Brain pericyte (primary cell): ENCODE measurements around the gene SND1.

Experiments used
- DNase-seq: peaks from one replicate; pipeline ENCODE4 v3.0.0-alpha.2; 2012; ENCODE audit warnings: low read depth, low spot score

The SND1 gene

GRCh38 chr7:128037081-128037480 lies 385.1 kb downstream of the SND1 start:
- no peak for DNase-seq

- DNase-seq = no peak
Measured at GRCh38 chr7:128037880-128038619, 386.1 kb downstream of the SND1 start.

- no peak for DNase-seq
Measured at GRCh38 chr7:128039544-128039953, 387.6 kb downstream of the SND1 start.

- DNase-seq = no peak
Measured at GRCh38 chr7:128040205-128040604, 388.2 kb downstream of the SND1 start.

GRCh38 chr7:128041203-128041602 lies 389.2 kb downstream of the SND1 start:
- DNase-seq = peak; percentile 47

GRCh38 chr7:128042012-128042411 lies 390.0 kb downstream of the SND1 start:
- DNase-seq = no peak

GRCh38 chr7:128044064-128044463 lies 392.1 kb downstream of the SND1 start:
- no peak for DNase-seq

- no peak for DNase-seq
Measured at GRCh38 chr7:128045158-128045557, 393.2 kb downstream of the SND1 start.

GRCh38 chr7:128045766-128046165 lies 393.8 kb downstream of the SND1 start:
- DNase-seq = no peak

GRCh38 chr7:128052404-128052803 lies 400.4 kb downstream of the SND1 start:
- no peak for DNase-seq

- DNase-seq = no peak
Measured at GRCh38 chr7:128053023-128053422, 401.0 kb downstream of the SND1 start.

- no peak for DNase-seq
Measured at GRCh38 chr7:128053991-128054390, 402.0 kb downstream of the SND1 start.

GRCh38 chr7:128054511-128054910 lies 402.5 kb downstream of the SND1 start:
- no peak for DNase-seq

- DNase-seq = no peak
Measured at GRCh38 chr7:128055637-128056036, 403.6 kb downstream of the SND1 start.

- no peak for DNase-seq
Measured at GRCh38 chr7:128056901-128057300, 404.9 kb downstream of the SND1 start.

GRCh38 chr7:128057909-128058308 lies 405.9 kb downstream of the SND1 start:
- DNase-seq = no peak

GRCh38 chr7:128059143-128059988 lies 407.4 kb downstream of the SND1 start:
- no peak for DNase-seq

- DNase-seq = no peak
Measured at GRCh38 chr7:128060018-128060417, 408.0 kb downstream of the SND1 start.

GRCh38 chr7:128063088-128063487 lies 411.1 kb downstream of the SND1 start:
- DNase-seq = no peak

- DNase-seq = no peak
Measured at GRCh38 chr7:128065872-128066271, 413.9 kb downstream of the SND1 start.

GRCh38 chr7:128066395-128066794 lies 414.4 kb downstream of the SND1 start:
- DNase-seq = no peak

GRCh38 chr7:128066858-128067257 lies 414.9 kb downstream of the SND1 start:
- DNase-seq = no peak

- DNase-seq = no peak
Measured at GRCh38 chr7:128067983-128068382, 416.0 kb downstream of the SND1 start.
